ENCODE measurements around the gene HBS1L.

The HBS1L gene

DNA sequence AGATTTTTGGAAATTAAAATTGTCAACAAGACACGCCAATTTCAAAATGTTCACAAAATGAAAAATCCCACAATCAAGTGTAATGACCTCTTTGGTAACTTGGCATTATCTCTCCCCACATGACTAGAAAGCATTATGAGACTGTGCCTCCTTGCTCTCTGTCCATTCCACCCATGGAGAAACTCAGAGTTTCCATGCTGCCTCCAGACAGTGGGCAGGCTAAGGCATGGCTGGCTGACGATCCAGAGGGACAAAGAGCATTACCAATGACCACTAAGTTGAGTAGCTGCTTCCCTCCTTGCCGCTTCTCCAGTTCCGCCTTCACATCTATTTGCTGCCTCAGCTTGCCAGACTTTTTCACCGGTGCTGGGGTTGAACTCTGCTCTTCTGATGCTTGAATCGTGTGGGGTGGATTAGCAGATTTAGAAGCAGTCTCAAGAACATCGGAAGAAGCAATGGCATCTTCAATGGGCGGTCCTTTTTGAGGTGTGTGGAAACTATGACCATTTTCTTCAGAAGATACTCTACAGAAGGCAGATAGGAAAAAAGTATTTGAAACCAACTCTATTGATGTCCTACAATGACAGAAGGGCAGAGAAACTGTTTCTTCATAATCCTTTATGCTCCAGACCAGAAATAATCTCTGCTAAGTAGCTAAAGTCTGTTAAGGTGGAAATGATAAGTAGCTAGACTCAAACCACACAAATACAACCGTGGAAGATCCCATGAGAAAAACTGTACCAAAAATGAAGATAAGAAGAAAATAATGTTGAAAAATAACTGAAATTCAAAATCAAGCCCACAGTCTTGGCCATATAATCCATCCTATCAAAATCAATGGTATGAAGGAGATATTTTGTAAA, 57.3 kb downstream of the HBS1L start:
- DNase-seq: no peak

DNA sequence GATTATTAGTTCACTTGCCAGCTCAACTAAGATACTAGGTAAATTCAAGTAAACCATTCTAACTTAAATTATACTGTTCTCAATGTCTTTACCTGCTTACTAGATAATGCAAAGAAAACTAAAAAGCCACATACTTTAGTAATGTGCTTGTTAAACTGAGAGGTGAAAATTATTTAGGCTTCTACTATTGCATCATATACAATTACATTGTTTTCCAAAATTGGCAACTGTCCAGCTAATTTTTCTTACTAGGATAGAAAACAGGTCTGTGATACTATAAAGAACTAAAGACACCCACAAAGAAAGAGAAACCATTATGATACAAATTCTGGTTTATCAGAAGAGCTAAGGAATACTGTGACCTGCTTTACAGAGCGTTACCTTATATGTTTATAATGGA, 59.1 kb downstream of the HBS1L start:
- DNase-seq: no peak

DNA sequence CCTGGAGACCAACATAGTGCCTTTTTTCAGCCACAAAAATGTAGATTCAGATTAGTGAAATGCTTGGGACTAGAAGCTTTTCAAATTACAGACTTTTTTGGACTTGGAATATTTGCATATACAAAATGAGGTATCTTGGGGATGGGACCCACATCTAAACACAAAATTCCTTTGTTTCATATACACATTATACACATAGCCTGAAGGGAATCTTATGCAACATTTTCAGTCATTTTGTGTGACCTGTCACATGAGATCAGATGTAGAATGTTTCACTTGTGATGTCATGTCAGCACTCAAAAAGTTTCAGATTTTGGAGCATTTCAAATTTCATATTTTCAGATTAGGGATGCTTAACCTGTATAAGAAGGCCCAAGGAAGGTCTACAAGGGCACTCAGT, 60.2 kb downstream of the HBS1L start:
- DNase-seq: no peak

DNA sequence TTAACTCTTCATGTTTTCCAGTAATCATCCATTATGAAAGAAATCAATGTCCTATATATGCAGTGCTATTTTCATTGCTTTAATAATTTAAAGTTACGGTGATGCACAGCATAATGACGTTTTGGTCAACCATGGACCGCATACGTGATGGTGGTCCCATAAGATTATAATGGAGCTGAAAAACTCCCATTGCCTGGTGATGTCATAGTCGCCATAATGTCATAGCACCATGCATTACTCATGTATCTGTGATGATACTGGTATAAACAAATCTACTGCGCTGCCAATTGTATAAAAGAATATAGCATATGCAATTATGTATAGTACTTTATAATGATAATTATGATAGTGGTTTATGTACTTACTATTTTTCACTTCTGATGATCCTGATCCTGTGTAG, 62.5 kb downstream of the HBS1L start:
- no peak for DNase-seq

DNA sequence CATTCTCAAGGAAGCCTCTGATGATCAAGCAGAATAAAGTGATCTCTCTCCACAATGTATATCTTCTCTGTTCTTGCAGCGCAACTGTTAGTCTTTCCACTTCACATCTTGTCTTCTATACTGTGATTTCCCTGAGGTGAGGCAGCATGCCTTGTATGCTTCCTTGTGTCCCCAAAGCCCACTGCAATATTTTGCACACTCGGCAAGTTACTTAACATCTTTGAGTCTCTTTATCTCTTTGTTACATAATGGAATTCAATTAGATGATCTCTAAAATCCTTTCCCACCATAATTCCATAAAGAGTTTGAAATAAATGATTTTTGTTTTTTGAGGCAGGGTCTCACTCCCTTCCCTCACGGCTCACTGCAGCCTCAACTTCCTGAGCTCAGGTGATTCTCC, 64.4 kb downstream of the HBS1L start:
- no peak for DNase-seq

DNA sequence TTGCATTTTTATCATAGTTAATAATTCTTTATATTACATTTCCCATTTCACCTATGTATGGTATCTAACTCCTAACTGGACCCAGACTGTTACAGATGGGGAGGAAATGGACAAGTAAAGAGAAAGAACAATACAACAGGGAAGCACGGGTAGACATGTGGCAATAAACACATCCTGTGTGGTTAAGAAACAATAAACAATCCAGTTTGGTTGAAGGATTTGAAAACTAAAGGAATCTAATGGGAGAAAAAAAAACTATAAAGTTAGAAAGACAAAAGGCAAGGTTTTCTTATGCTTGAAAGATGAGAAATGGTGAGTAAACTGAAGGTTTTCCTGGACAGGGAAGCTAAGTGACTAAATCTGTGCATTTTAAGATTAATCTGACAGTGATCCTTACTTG, 69.8 kb downstream of the HBS1L start:
- no peak for DNase-seq

DNA sequence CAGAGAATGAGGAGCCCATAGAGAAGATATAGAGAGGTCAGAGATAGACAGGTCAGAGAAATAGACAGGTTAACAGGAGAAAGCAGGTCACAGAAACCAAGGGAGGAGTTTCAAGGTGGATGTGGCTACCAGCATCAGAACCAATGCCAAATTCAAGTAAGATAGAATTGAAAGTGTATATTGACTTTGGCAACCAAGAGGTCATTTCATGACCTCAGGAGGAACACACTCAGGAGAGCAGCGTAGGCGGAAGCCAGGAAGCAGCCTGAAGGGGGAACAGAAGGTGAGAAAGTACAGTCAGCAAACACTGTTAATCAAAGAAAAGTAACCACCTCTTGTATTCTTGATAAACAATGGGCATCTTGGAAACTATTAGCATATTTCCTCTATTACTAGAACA, 70.8 kb downstream of the HBS1L start:
- no peak for DNase-seq

DNA sequence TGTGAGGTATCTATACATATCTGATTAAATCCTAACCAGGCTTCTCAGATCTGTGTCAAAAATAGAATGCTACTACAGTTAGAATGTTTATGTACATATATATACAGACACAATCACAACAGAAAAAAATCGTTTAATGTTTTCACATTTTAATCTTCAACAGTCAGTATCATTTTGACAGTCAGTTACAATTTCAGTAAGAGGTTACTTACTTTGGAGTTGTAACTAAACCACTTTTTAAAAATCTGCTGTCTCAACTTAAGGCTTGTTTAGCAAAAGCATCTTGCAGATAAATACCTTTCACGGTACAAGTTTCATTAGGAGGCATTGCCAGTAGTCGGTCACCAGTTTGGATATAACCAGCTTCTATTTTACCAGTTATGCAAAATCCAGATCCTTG, 72.5 kb downstream of the HBS1L start:
- DNase-seq: no peak

DNA sequence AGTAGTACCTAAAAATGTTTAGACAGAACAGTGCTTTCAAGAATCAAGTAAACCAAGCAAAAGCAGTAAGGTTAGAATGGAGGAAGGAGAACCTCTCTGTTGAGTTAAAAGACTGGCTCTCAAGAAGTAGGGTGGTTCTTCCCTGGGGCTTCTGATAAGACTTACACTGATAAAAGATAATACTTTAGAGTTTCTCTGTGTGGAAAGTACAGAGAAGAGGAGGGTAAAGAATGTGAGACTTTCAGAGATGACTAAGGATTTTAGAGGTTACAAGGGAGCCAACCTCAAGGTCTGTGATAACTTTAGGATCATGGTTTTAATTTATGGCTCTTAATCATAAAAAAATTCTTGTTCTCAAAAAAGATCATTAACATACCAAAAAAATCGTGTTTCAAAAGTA, 73.8 kb downstream of the HBS1L start:
- no peak for DNase-seq

DNA sequence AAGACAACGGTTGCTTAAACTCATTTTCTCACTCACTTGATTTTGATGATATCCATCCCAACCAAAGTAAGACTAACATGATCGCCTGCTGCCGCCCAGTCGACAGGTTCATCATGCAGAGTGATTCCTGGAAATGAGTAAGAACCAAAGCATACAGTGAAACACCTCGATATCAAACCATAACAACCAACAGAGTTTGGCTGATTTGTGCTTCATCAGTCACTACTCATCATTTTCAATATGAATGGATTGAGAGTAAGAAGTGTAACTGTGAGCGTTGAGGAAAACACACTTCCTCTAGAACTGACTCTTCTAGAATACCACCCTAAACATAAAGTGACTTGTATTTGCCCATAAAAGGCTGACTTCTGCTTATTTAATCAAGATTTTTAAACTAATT, 75.5 kb downstream of the HBS1L start:
- DNase-seq: no peak

DNA sequence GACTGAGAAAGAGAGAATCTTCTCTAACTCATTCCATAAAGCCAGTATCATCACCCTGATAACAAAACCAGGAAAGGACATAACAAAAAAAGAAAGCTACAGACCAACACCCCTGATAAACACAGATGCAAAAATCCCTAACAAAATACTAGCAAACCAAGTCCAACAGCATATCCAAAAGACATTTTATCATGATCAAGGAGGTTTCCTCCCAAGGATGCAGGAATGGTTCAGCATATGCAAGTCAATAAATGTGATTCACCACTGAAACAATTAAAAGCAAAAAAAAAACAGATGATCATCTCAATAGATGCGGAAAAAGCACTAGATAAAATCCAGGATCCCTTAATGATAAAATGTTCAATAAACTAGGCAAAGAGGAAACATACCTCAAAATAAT, 80.3 kb downstream of the HBS1L start:
- DNase-seq: no peak

DNA sequence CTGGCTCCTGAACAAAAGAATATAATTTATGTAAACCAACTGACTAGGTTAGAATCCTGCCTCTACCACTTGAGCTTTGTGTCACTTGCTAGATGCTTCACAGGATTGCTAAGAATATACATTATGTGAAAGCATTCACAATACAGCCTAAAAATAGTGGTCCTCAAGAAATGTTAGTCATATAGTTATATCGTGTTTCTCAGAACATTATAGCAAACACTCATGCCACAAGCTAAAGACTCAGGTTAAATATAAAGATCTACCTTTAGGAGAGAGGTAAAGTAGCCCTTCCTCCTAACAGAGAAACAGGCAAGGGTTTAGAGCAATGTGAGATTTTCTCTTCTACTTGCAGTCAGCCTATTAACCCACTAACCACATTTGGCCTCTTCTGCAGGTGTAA, 86.9 kb downstream of the HBS1L start:
- DNase-seq: no peak

DNA sequence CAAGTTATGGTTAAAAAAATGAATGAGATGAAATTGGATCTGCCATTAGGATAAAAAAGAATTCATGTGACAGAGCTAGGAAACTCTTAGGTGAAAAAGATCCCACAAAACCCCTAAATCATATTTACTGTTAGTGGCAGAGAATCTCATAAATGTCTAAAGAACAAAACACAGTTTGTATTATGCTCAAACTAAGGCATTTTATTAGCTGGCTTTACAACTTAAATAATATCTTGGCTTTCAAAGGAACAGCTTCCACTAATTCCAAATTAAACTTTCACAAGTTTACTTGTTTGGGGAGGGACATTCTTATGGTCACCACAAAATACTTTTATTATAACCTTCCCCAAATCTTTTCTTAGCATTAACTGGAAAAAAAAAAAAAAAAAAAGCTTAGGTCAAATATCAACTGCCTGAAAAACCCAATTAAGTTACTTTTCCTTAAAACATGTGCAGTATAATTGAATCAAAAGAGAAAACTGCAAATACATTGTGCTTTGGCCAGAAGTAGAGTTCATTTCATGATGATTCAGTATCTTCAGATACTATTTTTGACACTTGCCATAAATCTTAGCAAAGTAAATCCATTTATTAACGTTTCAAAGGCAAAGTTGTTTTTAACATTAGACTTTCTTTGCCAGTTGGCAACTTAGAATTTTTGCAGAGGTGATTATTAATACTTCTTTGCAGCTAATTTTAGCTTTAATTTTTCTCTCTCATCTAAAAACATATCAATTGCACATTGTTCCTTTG, 90.0 kb downstream of the HBS1L start:
- no peak for DNase-seq

DNA sequence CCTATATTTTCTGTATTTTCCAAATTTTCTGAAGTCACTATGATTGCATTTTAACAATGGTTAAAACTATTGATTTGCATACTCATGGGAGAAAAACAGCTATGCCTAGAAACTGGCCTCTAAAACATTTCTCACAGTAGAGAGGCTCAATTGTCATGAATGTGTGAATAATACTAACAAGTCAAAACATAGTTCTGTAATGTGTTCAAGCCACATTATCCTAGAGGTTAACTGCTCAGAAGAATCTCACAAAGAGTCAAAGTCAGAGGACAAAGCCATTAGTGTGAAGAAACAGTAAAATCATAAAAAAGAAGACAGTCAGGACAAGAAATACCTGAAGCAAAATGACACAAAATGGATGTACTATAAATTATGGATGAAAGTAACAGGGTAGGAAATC, 92.2 kb downstream of the HBS1L start:
- DNase-seq: no peak

DNA sequence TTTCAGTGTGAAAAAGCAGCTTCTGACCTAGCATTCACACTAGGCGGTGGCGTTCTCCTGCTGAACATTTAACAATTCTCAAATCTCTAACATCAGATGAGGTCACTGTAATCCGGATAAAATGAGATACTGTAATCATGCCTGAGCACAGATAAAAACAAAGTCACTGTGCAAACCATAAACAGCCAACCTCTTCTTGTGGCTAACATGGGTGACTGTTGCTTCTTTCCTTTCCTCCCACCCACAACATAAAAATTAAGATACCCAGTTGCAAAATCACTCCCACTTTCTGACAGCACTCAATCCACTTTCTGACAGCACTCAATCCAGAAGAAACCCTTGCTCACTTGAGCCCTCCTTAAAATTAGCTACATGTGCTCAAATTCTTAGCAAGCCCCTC, 93.3 kb downstream of the HBS1L start:
- no peak for DNase-seq

DNA sequence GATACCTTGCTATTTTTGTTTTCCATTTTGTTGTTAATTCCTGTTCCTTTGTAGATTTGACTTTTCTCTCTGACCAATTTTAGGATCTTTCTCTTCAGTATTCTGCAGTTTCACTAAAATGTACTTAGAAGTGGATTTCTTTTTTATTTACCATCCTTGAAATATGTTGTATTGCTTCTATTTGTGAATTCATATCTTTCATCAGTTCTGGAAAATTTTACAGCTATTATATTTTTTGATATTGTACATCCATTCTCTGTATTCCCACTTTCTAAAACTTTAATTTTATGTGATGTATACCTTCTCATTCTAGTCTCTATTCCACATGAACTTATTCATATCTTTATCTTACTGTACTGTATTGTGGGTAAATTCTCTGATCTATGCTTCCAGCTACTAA, 95.0 kb downstream of the HBS1L start:
- no peak for DNase-seq

DNA sequence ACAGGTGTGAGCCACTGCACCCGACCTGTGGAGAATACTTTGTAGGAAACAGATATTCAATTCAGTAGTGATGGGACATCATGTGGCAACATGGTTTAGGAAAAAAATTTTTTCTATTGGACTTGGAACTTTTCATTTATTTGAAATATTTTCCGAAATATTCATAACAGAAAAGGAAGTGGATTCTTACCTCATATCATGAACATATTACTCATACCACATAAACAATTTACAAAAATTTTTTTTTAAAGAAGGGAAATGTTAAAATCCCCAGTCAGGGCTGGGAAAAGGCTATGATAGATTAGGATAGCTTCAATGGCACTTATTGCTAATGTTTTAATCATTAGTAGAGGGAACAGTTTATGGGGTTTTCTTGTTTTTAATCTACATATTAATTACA, 97.9 kb downstream of the HBS1L start:
- DNase-seq: no peak

DNA sequence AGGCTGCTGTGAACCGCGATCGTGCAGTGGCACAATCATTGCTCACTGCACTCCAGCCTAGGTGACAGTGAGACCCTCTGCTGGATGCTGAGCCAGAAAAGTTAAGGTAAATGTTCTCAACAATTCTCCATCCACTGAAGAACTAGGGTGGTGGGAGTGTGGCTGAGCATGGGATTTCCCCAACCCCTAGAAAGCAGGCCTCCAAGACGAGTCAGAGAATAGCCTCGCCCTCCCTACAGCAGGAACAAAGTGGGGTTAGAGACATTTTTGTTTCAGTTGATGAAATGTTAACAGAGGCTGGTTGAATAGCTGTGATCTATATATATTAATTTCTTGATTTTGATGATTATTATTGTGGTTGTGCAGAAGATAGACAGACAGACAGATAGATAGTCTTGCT, 98.6 kb downstream of the HBS1L start:
- no peak for DNase-seq

DNA sequence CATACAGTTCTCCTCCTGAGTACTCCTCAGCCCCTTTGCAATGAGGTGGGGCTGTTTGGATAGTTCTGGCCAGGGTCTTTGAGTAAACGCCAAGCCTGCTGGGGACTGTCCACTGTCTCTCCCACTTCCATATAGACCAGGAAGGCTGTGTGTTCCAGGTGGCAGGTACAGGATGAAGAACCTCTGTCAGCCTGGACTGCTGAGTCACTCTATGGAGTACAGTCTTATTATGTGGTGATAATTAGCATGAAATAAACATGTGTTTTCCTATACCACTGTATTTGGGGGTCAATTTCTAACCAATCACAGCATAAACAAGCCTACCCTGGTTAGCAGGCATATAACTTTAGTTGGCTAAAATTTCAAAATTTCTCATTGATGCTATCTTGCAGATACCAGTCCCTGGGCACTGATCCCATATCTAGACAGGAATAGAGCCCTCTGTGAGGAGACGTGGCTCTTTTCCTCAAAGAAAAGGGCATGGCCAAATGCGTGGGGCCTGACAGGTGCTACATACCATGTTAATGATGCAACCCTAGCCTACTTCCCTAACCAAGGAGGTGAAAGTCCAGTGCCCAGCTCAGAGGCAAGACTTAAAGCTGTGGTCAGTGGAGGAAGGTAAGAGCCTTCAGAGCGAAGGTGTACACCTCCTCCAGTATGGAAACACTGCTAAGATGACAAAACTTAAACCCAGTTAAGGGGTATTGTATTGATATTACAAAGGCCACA, 100.2 kb downstream of the HBS1L start:
- DNase-seq: no peak

DNA sequence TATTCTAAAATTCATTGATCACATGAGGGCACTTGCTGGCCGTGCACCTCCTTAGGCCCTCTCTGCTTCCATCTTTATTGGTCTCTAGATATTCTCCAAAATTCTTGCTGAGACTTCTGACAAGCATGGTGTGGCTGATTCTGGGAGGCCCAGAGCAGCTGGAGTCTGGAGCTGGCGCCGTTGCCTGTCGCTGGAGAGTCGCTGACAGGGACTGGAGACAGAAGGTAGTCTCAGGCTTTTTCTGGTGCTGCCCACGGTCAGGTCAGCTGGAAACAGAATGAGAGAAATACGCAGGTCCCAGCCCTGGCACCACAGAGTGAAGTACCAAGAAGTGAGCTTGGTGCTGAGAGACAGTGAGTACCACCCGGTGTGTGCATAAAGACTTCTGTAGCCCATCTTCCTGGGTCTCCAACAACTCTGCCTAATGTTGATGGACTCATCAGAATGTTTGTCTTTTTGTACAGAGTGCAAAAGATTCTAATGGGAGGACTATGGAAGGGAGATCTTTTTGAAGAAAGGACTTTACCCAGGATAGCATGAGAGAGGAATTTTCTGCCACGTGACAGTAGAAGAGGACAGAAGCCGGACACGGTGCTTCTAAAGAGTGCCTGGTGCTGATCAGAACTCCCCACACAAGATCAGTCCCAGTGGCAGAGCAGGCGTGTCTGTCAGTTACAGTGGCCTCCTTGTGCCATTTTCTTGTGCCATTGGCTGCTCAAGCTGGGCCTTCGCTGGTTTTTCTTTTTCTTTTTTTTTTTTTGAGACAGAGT, 102.9 kb downstream of the HBS1L start:
- no peak for DNase-seq

DNA sequence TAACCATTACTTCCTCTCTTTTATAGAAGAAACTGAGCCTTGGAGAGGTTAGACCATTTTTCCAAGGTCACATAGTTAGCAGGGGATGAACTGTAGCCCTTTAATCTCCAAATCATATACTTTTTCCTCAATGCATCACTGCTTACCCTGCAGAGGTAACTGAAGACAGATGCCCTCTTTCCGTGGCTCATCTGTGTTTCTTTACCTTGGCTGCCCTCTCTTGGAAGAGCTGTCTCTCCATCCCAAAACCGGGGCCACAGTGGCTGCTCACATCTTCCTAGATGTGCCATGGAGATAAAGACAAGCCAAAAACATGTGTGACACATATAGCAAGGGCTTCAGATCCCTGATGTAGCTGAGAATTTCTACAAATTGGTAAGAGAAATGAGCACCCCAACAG, 104.1 kb downstream of the HBS1L start:
- DNase-seq: no peak

DNA sequence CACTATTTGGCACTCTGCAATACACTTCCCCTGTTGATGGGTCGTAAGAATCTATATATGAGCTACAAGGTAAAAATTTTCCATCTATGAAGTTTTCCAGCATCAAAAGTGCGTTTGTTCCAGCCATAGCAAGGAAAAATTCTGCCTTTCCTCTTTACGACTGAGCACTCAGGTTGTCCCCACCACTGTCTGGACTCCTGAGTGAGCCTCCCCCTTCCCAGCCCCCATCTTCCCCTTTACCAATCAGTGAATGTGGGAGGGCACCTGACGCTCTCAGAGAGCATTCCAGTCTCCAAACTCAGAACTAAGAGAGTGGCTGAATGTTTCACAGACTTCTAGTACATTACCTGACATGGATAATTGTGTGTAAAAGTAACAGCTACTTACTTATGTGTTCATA, 104.7 kb downstream of the HBS1L start, which contains the start of gene ALDH8A1:
Gene ALDH8A1 (minus strand): TSS at position 175 of the 400 bp plus-strand sequence. CDS start 48 bp downstream, at position 127.
- DNase-seq: no peak

DNA sequence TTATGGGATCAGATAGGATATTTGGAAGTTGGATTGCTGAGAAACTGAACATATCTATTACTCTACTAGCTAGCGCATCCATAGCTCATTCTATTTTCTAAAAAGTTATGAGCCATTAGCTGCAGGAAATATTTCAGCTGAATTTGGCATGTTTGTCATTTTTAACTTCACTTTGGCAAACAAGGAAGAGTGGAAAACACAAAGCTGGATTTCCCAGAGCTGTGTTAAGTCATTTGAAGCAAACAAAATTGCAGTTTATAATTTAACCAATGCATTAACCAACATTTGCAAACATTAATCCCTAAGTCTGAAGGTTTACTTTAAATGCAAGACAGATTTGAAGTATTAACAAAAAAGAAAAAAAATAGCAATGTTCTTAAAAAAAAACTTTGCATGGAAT, 105.9 kb downstream of the HBS1L start:
- DNase-seq: no peak

All from right forelimb (tissue), 1 donor.